ENCODE data around the gene EIF1AD. TPM values are rescaled to one million over a fixed set of nuclear protein-coding genes. Genes with fewer than 3 reads are reported as not detected.
"Not testable (repeated sequence)": the region's sequence is repeated elsewhere in the genome, so short reads cannot be mapped to it uniquely, and the experiment has no call there.

EIF1AD gene
- total RNA-seq, 2 experiments from 2014 or later: 51.1 to 63.2 TPM

DNA sequence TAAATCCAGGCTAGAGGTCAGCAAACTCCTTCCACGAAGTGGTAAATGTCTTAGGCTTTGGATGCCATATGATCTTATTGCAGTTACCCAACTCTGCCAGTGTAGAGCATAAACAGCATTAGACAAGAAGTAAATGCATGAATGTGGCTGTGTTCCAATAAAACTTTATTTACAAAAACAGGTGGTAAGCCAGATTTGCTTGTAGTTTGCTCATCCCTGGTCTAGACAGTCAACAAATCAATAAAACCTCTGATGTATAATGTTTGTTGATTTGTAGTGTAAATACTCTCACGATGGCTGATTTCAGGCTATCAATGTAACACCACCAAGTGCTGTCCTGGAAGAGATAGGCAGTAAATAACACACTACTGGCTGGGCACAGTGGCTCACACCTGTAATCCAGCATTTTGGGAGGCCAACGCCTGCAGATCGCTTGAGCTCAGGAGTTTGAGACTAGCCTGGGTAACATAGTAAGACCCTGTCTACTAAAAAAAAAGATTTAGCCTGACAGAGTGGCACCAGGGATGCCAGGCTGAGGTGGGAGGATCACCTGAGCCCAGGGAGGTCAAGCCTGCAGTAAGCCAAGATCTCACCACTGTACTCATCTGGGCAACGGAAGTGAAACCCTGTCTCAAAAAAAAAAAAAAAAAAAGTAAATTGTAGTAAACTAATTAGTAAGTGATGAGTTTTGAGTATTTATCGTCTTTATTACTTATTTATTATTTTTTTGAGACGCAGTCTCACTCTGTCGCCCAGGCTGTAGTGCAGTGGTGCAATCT is 31.2 kb upstream of the EIF1AD start:
- no peak overlapping the region for H3K4me2 ChIP-seq (ENCODE audit: low read length)
- no peaks in the 10 kb centered on the region for H3K9me2 ChIP-seq (ENCODE audit: insufficient read depth, low read length)
- no peaks in the 10 kb centered on the region for H3K79me2 ChIP-seq (ENCODE audit: insufficient read depth, low read depth, low read length)
- ChIA-PET CTCF (ENCODE audit: unreplicated experiment) (no interaction called here), POLR2A (no interaction called here)
- peaks cover 7% of the 10 kb centered on the region for H3K4me1 ChIP-seq (ENCODE audit: insufficient read depth, low read length, poor library complexity, severe bottlenecking)
- H4K20me1 ChIP-seq (ENCODE audit: insufficient read depth, low read length): no peaks in the 10 kb centered on the region
- H3K27ac ChIP-seq (ENCODE audit: low read depth, low read length, poor library complexity, severe bottlenecking): no peak overlapping the region
- no TSS peak for BruUV-seq (replicated peaks)
- H3K36me3 ChIP-seq (ENCODE audit: insufficient read depth, low read length): no peaks in the 10 kb centered on the region
- no peak overlapping the region for H3K4me3 ChIP-seq (ENCODE audit: low read depth, low read length, poor library complexity, severe bottlenecking)
- TF ChIP-seq CTCF (conservative IDR thresholded peaks at IDR 0.05; ENCODE audit: low read length) (no peak), EZH2phosphoT487 (IDR thresholded peaks at IDR 0.05; ENCODE audit: borderline replicate concordance, low read depth, low read length) (no peak)
- H2AFZ ChIP-seq (ENCODE audit: low read length): no peak overlapping the region
- intact Hi-C loops (cut with micrococcal nuclease; ENCODE audit: unreplicated experiment): no loop called here
- H3K9me3 ChIP-seq (ENCODE audit: low read length): no peaks in the 10 kb centered on the region
- DNase-seq (ENCODE audit: low spot score): peak; percentile 19

DNA sequence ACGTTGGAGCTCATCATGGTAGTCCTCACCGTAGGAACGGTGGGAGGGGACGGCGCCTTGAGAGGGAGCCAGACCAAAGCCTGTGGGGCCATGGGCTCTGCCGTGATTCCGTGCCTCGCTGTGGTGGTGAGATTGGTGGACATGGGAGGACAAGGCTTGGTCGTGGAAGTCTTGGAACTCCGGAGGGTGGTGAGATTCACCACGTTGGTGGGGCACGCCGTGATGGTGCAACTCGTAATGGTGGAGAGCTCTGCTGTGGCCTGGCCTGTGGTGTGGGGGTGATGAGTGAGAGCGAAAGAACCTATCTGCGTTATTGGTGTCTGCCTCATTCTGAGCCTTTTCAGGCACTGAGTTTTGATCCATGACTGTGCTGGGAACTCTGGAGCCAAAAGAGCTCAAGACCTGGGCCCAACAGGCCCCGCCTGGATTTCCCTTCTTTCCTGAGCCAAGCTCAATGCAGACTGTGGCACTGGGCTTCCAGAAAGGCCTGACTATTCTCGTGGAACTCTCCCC is 24.1 kb upstream of the EIF1AD start, which contains the start of gene CATSPER1:
TSS of gene CATSPER1 (minus strand) at position 463 of the 513 bp plus-strand sequence. CDS start at position 363, 100 bp downstream.
- Histone ChIP-seq H3K4me3 (ENCODE audit: low read depth, low read length, poor library complexity, severe bottlenecking) (no peak within 1 kb of the TSS), H3K4me2 (ENCODE audit: low read length) (no peak within 1 kb of the TSS), H3K27ac (ENCODE audit: low read depth, low read length, poor library complexity, severe bottlenecking) (no peak within 1 kb of the TSS), H4K20me1 (ENCODE audit: insufficient read depth, low read length) (no peaks in the 10 kb centered on the region), H3K9me2 (ENCODE audit: insufficient read depth, low read length) (no peaks in the 10 kb centered on the region), H2AFZ (ENCODE audit: low read length) (no peak within 1 kb of the TSS), H3K4me1 (ENCODE audit: insufficient read depth, low read length, poor library complexity, severe bottlenecking) (no peaks in the 10 kb centered on the region), H3K9me3 (ENCODE audit: low read length) (no peaks in the 10 kb centered on the region), H3K79me2 (ENCODE audit: insufficient read depth, low read depth, low read length) (no peaks in the 10 kb centered on the region), H3K36me3 (ENCODE audit: insufficient read depth, low read length) (no peaks in the 10 kb centered on the region)
- no peak for DNase-seq (ENCODE audit: low spot score)
- BruUV-seq (replicated peaks): no TSS peak
- intact Hi-C loops (cut with micrococcal nuclease; ENCODE audit: unreplicated experiment): no loop called here
- CTCF ChIA-PET (ENCODE audit: unreplicated experiment): interaction anchor here (0.7 kb wide), 1 partner anchor 10 kb away, joined by 3 read pairs; no protein-coding TSS in a partner anchor
- POLR2A ChIA-PET: interaction anchor here (0.6 kb wide), 1 partner anchor 105 kb away, joined by 3 read pairs; no protein-coding TSS in a partner anchor
- no peak for TF ChIP-seq CTCF (conservative IDR thresholded peaks at IDR 0.05; ENCODE audit: low read length)
- TF ChIP-seq EZH2phosphoT487 (IDR thresholded peaks at IDR 0.05; ENCODE audit: borderline replicate concordance, low read depth, low read length): no peak

DNA sequence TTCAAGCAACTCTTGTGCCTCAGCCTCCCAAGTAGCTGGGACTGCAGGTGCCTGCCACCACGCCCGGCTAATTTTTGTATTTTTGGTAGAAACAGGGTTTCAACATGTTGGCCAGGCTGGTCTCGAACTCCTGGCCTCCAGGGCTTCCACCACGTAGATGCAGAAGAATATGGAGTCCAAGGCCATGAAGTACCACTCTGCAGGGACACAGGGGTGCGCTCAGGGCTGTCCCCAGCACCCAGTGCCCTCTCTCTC is 21.2 kb upstream of the EIF1AD start:
- POLR2A ChIA-PET; H3K9me3 ChIP-seq (ENCODE audit: low read length); H3K27ac ChIP-seq (ENCODE audit: low read depth, low read length, poor library complexity, severe bottlenecking); H3K36me3 ChIP-seq (ENCODE audit: insufficient read depth, low read length); H3K4me1 ChIP-seq (ENCODE audit: insufficient read depth, low read length, poor library complexity, severe bottlenecking); H3K9me2 ChIP-seq (ENCODE audit: insufficient read depth, low read length); H4K20me1 ChIP-seq (ENCODE audit: insufficient read depth, low read length); H3K4me2 ChIP-seq (ENCODE audit: low read length); BruUV-seq (replicated peaks); H3K79me2 ChIP-seq (ENCODE audit: insufficient read depth, low read depth, low read length); intact Hi-C loops (cut with micrococcal nuclease; ENCODE audit: unreplicated experiment); DNase-seq (ENCODE audit: low spot score); H2AFZ ChIP-seq (ENCODE audit: low read length); H3K4me3 ChIP-seq (ENCODE audit: low read depth, low read length, poor library complexity, severe bottlenecking): not testable (repeated sequence)
- CTCF ChIA-PET (ENCODE audit: unreplicated experiment): interaction anchor here (1.3 to 1.4 kb wide), 2 partner anchors 21 to 22 kb away, joined by 3 to 5 read pairs; partner anchors contain the start of gene BANF1

Data from OCI-LY7 (cell line).